OCI-LY3 (cell line): Measurements from ENCODE around the gene CDH4.

Experiments
- EZH2phosphoT487 ChIP-seq: fragments of 200-600 bp; shearing (Covaris generic); IDR thresholded peaks from 2 replicates; pipeline ENCODE4 v1.6.1; 2018; ENCODE audit warnings: antibody characterized with exemption, mixed run types, low read depth
- TF ChIP-seq, protein P1 (sequence below): fragments of 200-600, 300-600 bp; sonication (generic); IDR thresholded peaks from 2 replicates; pipeline ENCODE4 v1.5.1; 2014; ENCODE audit warnings: antibody characterized with exemption, low read length, low read depth

DNA sequence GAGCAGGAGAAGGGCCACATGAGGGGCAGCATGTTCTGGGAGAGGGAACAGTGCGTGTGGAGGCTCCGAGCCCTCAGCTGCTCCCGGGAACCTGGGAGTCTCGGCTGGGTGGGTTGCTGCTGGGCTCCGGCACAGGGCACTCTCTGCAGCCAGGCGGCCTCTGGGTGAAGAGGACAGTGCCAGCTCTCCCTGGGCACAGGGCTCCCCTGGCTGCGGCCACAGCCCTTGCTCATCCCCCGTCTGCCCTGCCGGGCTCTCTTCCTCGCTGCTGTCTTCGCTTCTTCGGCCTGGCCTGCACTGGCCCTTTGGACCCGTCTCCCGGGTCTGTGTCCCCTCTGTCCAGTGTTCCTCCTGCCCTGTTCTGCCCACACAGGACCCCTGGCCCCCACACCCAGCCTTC is 48.2 kb downstream of the CDH4 start:
- TF ChIP-seq, protein P1, sequence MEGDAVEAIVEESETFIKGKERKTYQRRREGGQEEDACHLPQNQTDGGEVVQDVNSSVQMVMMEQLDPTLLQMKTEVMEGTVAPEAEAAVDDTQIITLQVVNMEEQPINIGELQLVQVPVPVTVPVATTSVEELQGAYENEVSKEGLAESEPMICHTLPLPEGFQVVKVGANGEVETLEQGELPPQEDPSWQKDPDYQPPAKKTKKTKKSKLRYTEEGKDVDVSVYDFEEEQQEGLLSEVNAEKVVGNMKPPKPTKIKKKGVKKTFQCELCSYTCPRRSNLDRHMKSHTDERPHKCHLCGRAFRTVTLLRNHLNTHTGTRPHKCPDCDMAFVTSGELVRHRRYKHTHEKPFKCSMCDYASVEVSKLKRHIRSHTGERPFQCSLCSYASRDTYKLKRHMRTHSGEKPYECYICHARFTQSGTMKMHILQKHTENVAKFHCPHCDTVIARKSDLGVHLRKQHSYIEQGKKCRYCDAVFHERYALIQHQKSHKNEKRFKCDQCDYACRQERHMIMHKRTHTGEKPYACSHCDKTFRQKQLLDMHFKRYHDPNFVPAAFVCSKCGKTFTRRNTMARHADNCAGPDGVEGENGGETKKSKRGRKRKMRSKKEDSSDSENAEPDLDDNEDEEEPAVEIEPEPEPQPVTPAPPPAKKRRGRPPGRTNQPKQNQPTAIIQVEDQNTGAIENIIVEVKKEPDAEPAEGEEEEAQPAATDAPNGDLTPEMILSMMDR = no peak
- no peak for TF ChIP-seq EZH2phosphoT487
